HepG2 (cell line): ENCODE results near the gene SPINDOC. TPM values are rescaled to one million over a fixed set of nuclear protein-coding genes. Genes with fewer than 3 reads are reported as not detected.

Experiments
- HHEX ChIP-seq: IDR thresholded peaks from 2 replicates; pipeline ENCODE4 v1.6.1; 2016; ENCODE audit warnings: control low read depth
- NAIF1 ChIP-seq: sonication (generic); formaldehyde crosslinking; IDR thresholded peaks from 2 replicates; pipeline ENCODE4 v1.5.0; 2020; ENCODE audit warnings: mild to moderate bottlenecking, missing genetic modification reagents, borderline replicate concordance
- POLR2AphosphoS2 ChIP-seq: IDR thresholded peaks from 2 replicates; pipeline ENCODE4 v1.6.1; 2011; ENCODE audit warnings: low read depth, low read length, improper control_type of control experiment
- REPIN1 ChIP-seq: sonication (generic); formaldehyde crosslinking; IDR thresholded peaks from 2 replicates; pipeline ENCODE4 v1.8.0; 2022; ENCODE audit warnings: missing genetic modification reagents, low read depth, mild to moderate bottlenecking, borderline replicate concordance
- SAP130 ChIP-seq: IDR thresholded peaks from 2 replicates; pipeline ENCODE4 v1.6.1; 2016; ENCODE audit warnings: low read depth
- SIX1 ChIP-seq: sonication (generic); formaldehyde crosslinking; IDR thresholded peaks from 2 replicates; pipeline ENCODE4 v1.4.0; 2020; ENCODE audit warnings: missing genetic modification reagents, borderline replicate concordance
- ZC3H4 ChIP-seq: sonication (generic); formaldehyde crosslinking; IDR thresholded peaks from 2 replicates; pipeline ENCODE4 v1.4.0; 2020; ENCODE audit warnings: missing genetic modification reagents, borderline replicate concordance
- ZNF441 ChIP-seq: sonication (generic); formaldehyde crosslinking; IDR thresholded peaks from 2 replicates; pipeline ENCODE4 v1.7.0; 2021; ENCODE audit warnings: missing genetic modification reagents, borderline replicate concordance
- ZNF496 ChIP-seq: sonication (generic); formaldehyde crosslinking; IDR thresholded peaks from 2 replicates; pipeline ENCODE4 v1.8.1; 2023; ENCODE audit warnings: mild to moderate bottlenecking, moderate library complexity, missing genetic modification reagents; ENCODE audit not compliant: insufficient replicate concordance
- ZNF557 ChIP-seq: sonication (generic); formaldehyde crosslinking; IDR thresholded peaks from 2 replicates; pipeline ENCODE4 v1.4.0; 2020; ENCODE audit warnings: missing genetic modification reagents
- ZNF652 ChIP-seq: IDR thresholded peaks from 2 replicates; pipeline ENCODE4 v1.6.1; 2016; ENCODE audit warnings: low read depth, borderline replicate concordance
- ZNF83 ChIP-seq: sonication (generic); formaldehyde crosslinking; IDR thresholded peaks from 2 replicates; pipeline ENCODE4 v1.4.0; 2020; ENCODE audit warnings: missing genetic modification reagents, mild to moderate bottlenecking, borderline replicate concordance
- polyA plus RNA-seq, 8 experiments: library from polyadenylated mRNA; depleted of rRNA in 3 of 8; stranded (reverse) in 7 of 8; unstranded in 1 of 8; fragments of >200 nt; fragmentation: Illumina TruSeq in 4 of 8; extraction: Trizol in 4 of 8; gene quantifications; 2 replicates each; pipeline versions ENCODE4 v1.2.1 to v1.2.3, GENCODE V29; 2011 to 2016; ENCODE audit warnings: low read depth in 4 of 8, missing spikeins in 1 of 8, mixed read lengths in 1 of 8; ENCODE audit not compliant: insufficient read depth in 1 of 8
- total RNA-seq, 5 experiments: library from RNA; depleted of rRNA; stranded (reverse); fragments of >200 nt; fragmentation: Illumina TruSeq; extraction: Trizol; gene quantifications; 2 replicates each; pipeline ENCODE4 v1.2.3, GENCODE V29; 2016; ENCODE audit warnings: low read depth in 1 of 5
- TF ChIP-seq, protein P1 (sequence below): sonication (generic); formaldehyde crosslinking; IDR thresholded peaks from 2 replicates; pipeline ENCODE4 v1.5.0; 2020; ENCODE audit warnings: mild to moderate bottlenecking, missing genetic modification reagents, borderline replicate concordance
- TF ChIP-seq, protein P2 (sequence below): sonication (generic); formaldehyde crosslinking; IDR thresholded peaks from 2 replicates; pipeline ENCODE4 v1.9.0; 2021; ENCODE audit warnings: missing genetic modification reagents, borderline replicate concordance
- TF ChIP-seq, protein P3 (sequence below): sonication (generic); formaldehyde crosslinking; IDR thresholded peaks from 2 replicates; pipeline ENCODE4 v1.4.0; 2020; ENCODE audit warnings: missing genetic modification reagents
- TF ChIP-seq, protein P4 (sequence below): sonication (generic); formaldehyde crosslinking; IDR thresholded peaks from 2 replicates; pipeline ENCODE4 v1.4.0; 2020; ENCODE audit warnings: mild to moderate bottlenecking, missing genetic modification reagents
- TF ChIP-seq, protein P5 (sequence below): fragments of 450-650 bp; IDR thresholded peaks from 2 replicates; pipeline ENCODE4 v1.6.1; 2016

SPINDOC gene
- total and polyA plus RNA-seq, 2 of the 13 experiments (the other 11 are each of a cell fraction or from before 2014, with no cell fraction given): 21.4 to 29.9 TPM

DNA sequence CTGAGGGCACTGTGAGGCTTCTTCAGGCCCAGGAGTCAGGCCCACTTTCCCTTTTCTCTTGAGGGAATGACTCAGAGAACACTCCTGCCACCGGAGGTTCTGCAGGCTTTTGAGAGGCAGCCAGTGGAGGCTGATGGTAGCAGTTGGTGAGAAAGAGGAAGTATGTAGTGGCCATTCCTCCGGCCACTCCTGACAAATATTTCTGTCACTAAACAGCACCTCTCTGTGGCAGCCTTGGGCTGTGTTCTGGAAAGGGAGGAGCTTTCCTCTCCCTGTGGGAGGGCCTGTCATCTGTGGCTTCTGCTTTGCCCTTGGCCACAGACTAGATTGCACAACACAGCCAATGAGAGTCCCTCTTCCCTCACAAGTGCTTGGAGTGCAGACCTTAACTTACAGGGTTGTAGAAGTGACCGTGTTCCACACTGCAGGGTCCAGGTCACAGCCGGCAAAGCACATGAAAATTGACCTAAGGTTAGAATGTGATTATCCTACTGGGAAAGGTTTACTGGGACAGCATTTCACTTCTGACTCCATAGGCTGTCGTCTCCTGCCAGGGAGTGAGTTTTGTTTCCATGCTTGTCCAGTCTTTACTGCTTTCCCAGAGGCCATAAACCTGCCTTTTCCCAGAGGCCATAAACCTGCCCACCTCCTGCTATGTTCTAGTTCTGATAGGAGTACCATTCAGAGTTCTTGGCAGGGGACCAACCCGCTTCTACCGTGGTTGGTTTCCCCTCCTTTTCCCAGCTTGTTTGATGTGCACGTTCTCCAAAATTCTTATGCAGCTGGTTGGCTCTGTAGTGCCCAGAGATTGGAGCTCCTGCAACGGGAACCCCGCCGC is 58.9 kb downstream of the SPINDOC start (continued):
- TF ChIP-seq, protein P1, sequence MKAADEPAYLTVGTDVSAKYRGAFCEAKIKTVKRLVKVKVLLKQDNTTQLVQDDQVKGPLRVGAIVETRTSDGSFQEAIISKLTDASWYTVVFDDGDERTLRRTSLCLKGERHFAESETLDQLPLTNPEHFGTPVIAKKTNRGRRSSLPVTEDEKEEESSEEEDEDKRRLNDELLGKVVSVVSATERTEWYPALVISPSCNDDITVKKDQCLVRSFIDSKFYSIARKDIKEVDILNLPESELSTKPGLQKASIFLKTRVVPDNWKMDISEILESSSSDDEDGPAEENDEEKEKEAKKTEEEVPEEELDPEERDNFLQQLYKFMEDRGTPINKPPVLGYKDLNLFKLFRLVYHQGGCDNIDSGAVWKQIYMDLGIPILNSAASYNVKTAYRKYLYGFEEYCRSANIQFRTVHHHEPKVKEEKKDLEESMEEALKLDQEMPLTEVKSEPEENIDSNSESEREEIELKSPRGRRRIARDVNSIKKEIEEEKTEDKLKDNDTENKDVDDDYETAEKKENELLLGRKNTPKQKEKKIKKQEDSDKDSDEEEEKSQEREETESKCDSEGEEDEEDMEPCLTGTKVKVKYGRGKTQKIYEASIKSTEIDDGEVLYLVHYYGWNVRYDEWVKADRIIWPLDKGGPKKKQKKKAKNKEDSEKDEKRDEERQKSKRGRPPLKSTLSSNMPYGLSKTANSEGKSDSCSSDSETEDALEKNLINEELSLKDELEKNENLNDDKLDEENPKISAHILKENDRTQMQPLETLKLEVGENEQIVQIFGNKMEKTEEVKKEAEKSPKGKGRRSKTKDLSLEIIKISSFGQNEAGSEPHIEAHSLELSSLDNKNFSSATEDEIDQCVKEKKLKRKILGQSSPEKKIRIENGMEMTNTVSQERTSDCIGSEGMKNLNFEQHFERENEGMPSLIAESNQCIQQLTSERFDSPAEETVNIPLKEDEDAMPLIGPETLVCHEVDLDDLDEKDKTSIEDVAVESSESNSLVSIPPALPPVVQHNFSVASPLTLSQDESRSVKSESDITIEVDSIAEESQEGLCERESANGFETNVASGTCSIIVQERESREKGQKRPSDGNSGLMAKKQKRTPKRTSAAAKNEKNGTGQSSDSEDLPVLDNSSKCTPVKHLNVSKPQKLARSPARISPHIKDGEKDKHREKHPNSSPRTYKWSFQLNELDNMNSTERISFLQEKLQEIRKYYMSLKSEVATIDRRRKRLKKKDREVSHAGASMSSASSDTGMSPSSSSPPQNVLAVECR (CRISPR knock-in tag): peak; percentile 85; the same call in 1 of the 2 replicates
- TF ChIP-seq, protein P2, sequence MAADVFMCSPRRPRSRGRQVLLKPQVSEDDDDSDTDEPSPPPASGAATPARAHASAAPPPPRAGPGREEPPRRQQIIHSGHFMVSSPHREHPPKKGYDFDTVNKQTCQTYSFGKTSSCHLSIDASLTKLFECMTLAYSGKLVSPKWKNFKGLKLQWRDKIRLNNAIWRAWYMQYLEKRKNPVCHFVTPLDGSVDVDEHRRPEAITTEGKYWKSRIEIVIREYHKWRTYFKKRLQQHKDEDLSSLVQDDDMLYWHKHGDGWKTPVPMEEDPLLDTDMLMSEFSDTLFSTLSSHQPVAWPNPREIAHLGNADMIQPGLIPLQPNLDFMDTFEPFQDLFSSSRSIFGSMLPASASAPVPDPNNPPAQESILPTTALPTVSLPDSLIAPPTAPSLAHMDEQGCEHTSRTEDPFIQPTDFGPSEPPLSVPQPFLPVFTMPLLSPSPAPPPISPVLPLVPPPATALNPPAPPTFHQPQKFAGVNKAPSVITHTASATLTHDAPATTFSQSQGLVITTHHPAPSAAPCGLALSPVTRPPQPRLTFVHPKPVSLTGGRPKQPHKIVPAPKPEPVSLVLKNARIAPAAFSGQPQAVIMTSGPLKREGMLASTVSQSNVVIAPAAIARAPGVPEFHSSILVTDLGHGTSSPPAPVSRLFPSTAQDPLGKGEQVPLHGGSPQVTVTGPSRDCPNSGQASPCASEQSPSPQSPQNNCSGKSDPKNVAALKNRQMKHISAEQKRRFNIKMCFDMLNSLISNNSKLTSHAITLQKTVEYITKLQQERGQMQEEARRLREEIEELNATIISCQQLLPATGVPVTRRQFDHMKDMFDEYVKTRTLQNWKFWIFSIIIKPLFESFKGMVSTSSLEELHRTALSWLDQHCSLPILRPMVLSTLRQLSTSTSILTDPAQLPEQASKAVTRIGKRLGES (CRISPR knock-in tag): no peak
- TF ChIP-seq ZNF83 (CRISPR knock-in tag) (no peak), HHEX (CRISPR knock-in tag) (no peak), ZNF557 (0 out of 2 replicates have a peak, but pooled peaks have one; percentile 45), REPIN1 (CRISPR knock-in tag) (peak; percentile 88), ZNF496 (CRISPR knock-in tag) (no peak), POLR2AphosphoS2 (no peak), ZC3H4 (no peak), SAP130 (CRISPR knock-in tag) (peak; percentile 96), NAIF1 (CRISPR knock-in tag) (no peak), ZNF652 (no peak), ZNF441 (CRISPR knock-in tag) (no peak; the same call in 1 of the 2 replicates), SIX1 (no peak)
- TF ChIP-seq, protein P3, sequence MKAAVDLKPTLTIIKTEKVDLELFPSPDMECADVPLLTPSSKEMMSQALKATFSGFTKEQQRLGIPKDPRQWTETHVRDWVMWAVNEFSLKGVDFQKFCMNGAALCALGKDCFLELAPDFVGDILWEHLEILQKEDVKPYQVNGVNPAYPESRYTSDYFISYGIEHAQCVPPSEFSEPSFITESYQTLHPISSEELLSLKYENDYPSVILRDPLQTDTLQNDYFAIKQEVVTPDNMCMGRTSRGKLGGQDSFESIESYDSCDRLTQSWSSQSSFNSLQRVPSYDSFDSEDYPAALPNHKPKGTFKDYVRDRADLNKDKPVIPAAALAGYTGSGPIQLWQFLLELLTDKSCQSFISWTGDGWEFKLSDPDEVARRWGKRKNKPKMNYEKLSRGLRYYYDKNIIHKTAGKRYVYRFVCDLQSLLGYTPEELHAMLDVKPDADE (CRISPR knock-in tag): no peak
- TF ChIP-seq, protein P4, sequence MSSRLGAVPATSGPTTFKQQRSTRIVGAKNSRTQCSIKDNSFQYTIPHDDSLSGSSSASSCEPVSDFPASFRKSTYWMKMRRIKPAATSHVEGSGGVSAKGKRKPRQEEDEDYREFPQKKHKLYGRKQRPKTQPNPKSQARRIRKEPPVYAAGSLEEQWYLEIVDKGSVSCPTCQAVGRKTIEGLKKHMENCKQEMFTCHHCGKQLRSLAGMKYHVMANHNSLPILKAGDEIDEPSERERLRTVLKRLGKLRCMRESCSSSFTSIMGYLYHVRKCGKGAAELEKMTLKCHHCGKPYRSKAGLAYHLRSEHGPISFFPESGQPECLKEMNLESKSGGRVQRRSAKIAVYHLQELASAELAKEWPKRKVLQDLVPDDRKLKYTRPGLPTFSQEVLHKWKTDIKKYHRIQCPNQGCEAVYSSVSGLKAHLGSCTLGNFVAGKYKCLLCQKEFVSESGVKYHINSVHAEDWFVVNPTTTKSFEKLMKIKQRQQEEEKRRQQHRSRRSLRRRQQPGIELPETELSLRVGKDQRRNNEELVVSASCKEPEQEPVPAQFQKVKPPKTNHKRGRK: no peak
- TF ChIP-seq, protein P5, sequence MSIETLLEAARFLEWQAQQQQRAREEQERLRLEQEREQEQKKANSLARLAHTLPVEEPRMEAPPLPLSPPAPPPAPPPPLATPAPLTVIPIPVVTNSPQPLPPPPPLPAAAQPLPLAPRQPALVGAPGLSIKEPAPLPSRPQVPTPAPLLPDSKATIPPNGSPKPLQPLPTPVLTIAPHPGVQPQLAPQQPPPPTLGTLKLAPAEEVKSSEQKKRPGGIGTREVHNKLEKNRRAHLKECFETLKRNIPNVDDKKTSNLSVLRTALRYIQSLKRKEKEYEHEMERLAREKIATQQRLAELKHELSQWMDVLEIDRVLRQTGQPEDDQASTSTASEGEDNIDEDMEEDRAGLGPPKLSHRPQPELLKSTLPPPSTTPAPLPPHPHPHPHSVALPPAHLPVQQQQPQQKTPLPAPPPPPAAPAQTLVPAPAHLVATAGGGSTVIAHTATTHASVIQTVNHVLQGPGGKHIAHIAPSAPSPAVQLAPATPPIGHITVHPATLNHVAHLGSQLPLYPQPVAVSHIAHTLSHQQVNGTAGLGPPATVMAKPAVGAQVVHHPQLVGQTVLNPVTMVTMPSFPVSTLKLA: no peak
